ENCODE results near the gene CHST9. TPM values are rescaled to one million over a fixed set of nuclear protein-coding genes. Genes with fewer than 3 reads are reported as not detected.

The CHST9 gene
- total RNA-seq, 6 experiments from 2014 or later = 3.8 to 24.2 (median 9.8) TPM

- H3K27ac ChIP-seq = no peak overlapping the region
- intact Hi-C loops (cut with DNase I) = no loop called here
- TF ChIP-seq POLR2A (IDR thresholded peaks at IDR 0.05) = no peak
- no peak for TF ChIP-seq CTCF (IDR thresholded peaks at IDR 0.05)
- H3K4me1 ChIP-seq = peaks cover 0 to 10% (median 0%) of the 10 kb centered on the region in 4 donors
- H3K9me3 ChIP-seq = no peaks in the 10 kb centered on the region
- H3K27me3 ChIP-seq = no peaks in the 10 kb centered on the region
- WGBS (ENCODE audit: insufficient coverage, low coverage, low lambda C conversion rate, missing lambda C conversion rate) = 78% methylated on average over 5 of the region's 5 CpGs
- H3K36me3 ChIP-seq = no peaks in the 10 kb centered on the region
- H3K4me3 ChIP-seq = no peak overlapping the region
- DNase-seq (no peak), ATAC-seq (no peak)
These were observed 41.5 kb upstream of the CHST9 start for GRCh38 chr18:27226556-27227075.

- TF ChIP-seq CTCF (IDR thresholded peaks at IDR 0.05) (no peak), POLR2A (IDR thresholded peaks at IDR 0.05) (no peak)
- H3K36me3 ChIP-seq = no peaks in the 10 kb centered on the region
- intact Hi-C loops (cut with DNase I) = no loop called here
- peaks cover 0 to 10% (median 0%) of the 10 kb centered on the region in 4 donors for H3K4me1 ChIP-seq
- DNase-seq (no peak), ATAC-seq (peak in 3 of 4 donors; percentile 53 to 85 (median 73))
- H3K27me3 ChIP-seq = no peaks in the 10 kb centered on the region
- no peak overlapping the region for H3K4me3 ChIP-seq
- WGBS (ENCODE audit: insufficient coverage, low coverage, low lambda C conversion rate, missing lambda C conversion rate) = 16% methylated on average over 7 of the region's 7 CpGs
- no peak overlapping the region for H3K27ac ChIP-seq
- no peaks in the 10 kb centered on the region for H3K9me3 ChIP-seq
These were observed 40.9 kb upstream of the CHST9 start for GRCh38 chr18:27225947-27226481.

- 57% methylated on average over 1 of the region's 4 CpGs for WGBS (ENCODE audit: insufficient coverage, low coverage, low lambda C conversion rate, missing lambda C conversion rate)
- DNase-seq (no peak), ATAC-seq (no peak)
- Histone ChIP-seq H3K27ac (no peak overlapping the region), H3K4me3 (no peak overlapping the region), H3K36me3 (no peaks in the 10 kb centered on the region), H3K4me1 (peaks cover 0 to 10% (median 0%) of the 10 kb centered on the region in 4 donors), H3K27me3 (no peaks in the 10 kb centered on the region), H3K9me3 (no peaks in the 10 kb centered on the region)
- intact Hi-C loops (cut with DNase I) = no loop called here
- no peak for TF ChIP-seq CTCF (IDR thresholded peaks at IDR 0.05)
- TF ChIP-seq POLR2A (IDR thresholded peaks at IDR 0.05) = no peak
These were observed 38.6 kb upstream of the CHST9 start for GRCh38 chr18:27223526-27224291.

- Histone ChIP-seq H3K36me3 (no peaks in the 10 kb centered on the region), H3K27me3 (no peaks in the 10 kb centered on the region), H3K9me3 (no peaks in the 10 kb centered on the region), H3K27ac (no peak overlapping the region), H3K4me3 (no peak overlapping the region), H3K4me1 (no peaks in the 10 kb centered on the region)
- intact Hi-C loops (cut with DNase I) = no loop called here
- TF ChIP-seq POLR2A (IDR thresholded peaks at IDR 0.05) (no peak), CTCF (IDR thresholded peaks at IDR 0.05) (no peak)
- WGBS (ENCODE audit: insufficient coverage, low coverage, low lambda C conversion rate, missing lambda C conversion rate) = 73% methylated on average over 1 of the region's 1 CpG
- DNase-seq = no peak
- no peak for ATAC-seq
These were observed 29.7 kb upstream of the CHST9 start for GRCh38 chr18:27214831-27215230.
